Inferior parietal cortex (tissue), 1 donor: ENCODE results near the gene MAGEB4.

ENCODE experiments used
- DNase-seq: peaks from one replicate; pipeline ENCODE4 v3.0.0-alpha.2; 2016; ENCODE audit errors: extremely low spot score

MAGEB4 gene

GRCh38 chrX:30283456-30284200, 41.8 kb downstream of the MAGEB4 start:
- no peak for DNase-seq
